GM08714 (cell line): ENCODE measurements around the gene COBL.

ENCODE experiments used
- H3K4me3 ChIP-seq: fragments of 200-500 bp; sonication (Bioruptor generic); 2 replicates; pipeline ENCODE4 v1.5.1; 2014; ENCODE audit warnings: mild to moderate bottlenecking, low read length, inconsistent platforms
- ZNF274 ChIP-seq: IDR thresholded peaks from 2 replicates; pipeline ENCODE4 v1.6.1; 2012; ENCODE audit warnings: mild to moderate bottlenecking, low read depth, low read length

The COBL gene

GRCh38 chr7:51344406-51345138, 28.0 kb upstream of the COBL start:
- no peak overlapping the region for H3K4me3 ChIP-seq
- TF ChIP-seq ZNF274 = no peak

- H3K4me3 ChIP-seq = no peak overlapping the region
- TF ChIP-seq ZNF274 = no peak
These were observed 24.3 kb upstream of the COBL start for GRCh38 chr7:51340936-51341335.

- H3K4me3 ChIP-seq = no peak overlapping the region
- TF ChIP-seq ZNF274 = no peak
These were observed 23.6 kb upstream of the COBL start for GRCh38 chr7:51340029-51340838.

- TF ChIP-seq ZNF274 = no peak
- no peak overlapping the region for H3K4me3 ChIP-seq
These were observed 18.4 kb upstream of the COBL start for GRCh38 chr7:51335057-51335456.

GRCh38 chr7:51329696-51330263, 13.2 kb upstream of the COBL start:
- TF ChIP-seq ZNF274 = no peak
- H3K4me3 ChIP-seq = no peak overlapping the region

GRCh38 chr7:51328351-51328801, 11.8 kb upstream of the COBL start:
- no peak overlapping the region for H3K4me3 ChIP-seq
- no peak for TF ChIP-seq ZNF274

- H3K4me3 ChIP-seq = no peak overlapping the region
- no peak for TF ChIP-seq ZNF274
These were observed 10.7 kb upstream of the COBL start for GRCh38 chr7:51327287-51327717.

GRCh38 chr7:51326656-51327286, 10.2 kb upstream of the COBL start:
- no peak overlapping the region for H3K4me3 ChIP-seq
- no peak for TF ChIP-seq ZNF274

GRCh38 chr7:51325908-51326307, 9.3 kb upstream of the COBL start:
- no peak for TF ChIP-seq ZNF274
- H3K4me3 ChIP-seq = no peak overlapping the region

- no peak overlapping the region for H3K4me3 ChIP-seq
These were observed 8.7 kb upstream of the COBL start for GRCh38 chr7:51325261-51325676.

GRCh38 chr7:51324206-51324898, 7.7 kb upstream of the COBL start:
- TF ChIP-seq ZNF274 = no peak
- no peak overlapping the region for H3K4me3 ChIP-seq

More at GRCh38 chr7:51325261-51325676, 8.7 kb upstream of the COBL start:
- TF ChIP-seq ZNF274 = no peak

- TF ChIP-seq ZNF274 = no peak
- H3K4me3 ChIP-seq = no peak overlapping the region
These were observed 5.4 kb upstream of the COBL start for GRCh38 chr7:51321961-51322515.

GRCh38 chr7:51318886-51319579, 2.4 kb upstream of the COBL start:
- no peak overlapping the region for H3K4me3 ChIP-seq
- TF ChIP-seq ZNF274 = no peak

- TF ChIP-seq ZNF274 = no peak
- no peak overlapping the region for H3K4me3 ChIP-seq
These were observed 1.4 kb upstream of the COBL start for GRCh38 chr7:51318001-51318400.
